HL-60 (cell line): Measurements from ENCODE around the gene CDK5RAP1.

Experiments
- CTCF ChIP-seq: IDR thresholded peaks from one replicate; pipeline ENCODE4 v1.5.1; 2011; ENCODE audit warnings: low read length, control low read depth, inconsistent platforms; ENCODE audit not compliant: insufficient read depth
- POLR2AphosphoS5 ChIP-seq: IDR thresholded peaks from 2 replicates; pipeline ENCODE4 v1.6.1; 2012; ENCODE audit warnings: low read depth
- REST ChIP-seq: IDR thresholded peaks from 2 replicates; pipeline ENCODE4 v1.6.1; 2012; ENCODE audit warnings: low read depth; ENCODE audit not compliant: insufficient replicate concordance
- SPI1 ChIP-seq: IDR thresholded peaks from 2 replicates; pipeline ENCODE4 v1.6.1; 2012; ENCODE audit warnings: low read depth, mild to moderate bottlenecking, borderline replicate concordance

- no peak for TF ChIP-seq REST
- TF ChIP-seq CTCF: no peak
- no peak for TF ChIP-seq POLR2AphosphoS5
- TF ChIP-seq SPI1: no peak
Measured at GRCh38 chr20:33407796-33408195, 6.5 kb upstream of the CDK5RAP1 start.
